Measurements from ENCODE around the gene NEGR1. TPM values are rescaled to one million over a fixed set of nuclear protein-coding genes. Genes with fewer than 3 reads are reported as not detected.

The NEGR1 gene
- total and polyA plus RNA-seq, 2 donors (not counting 3 experiments of a cell fraction or from before 2014, with no cell fraction given), result 6.8 to 21.8 TPM

DNA sequence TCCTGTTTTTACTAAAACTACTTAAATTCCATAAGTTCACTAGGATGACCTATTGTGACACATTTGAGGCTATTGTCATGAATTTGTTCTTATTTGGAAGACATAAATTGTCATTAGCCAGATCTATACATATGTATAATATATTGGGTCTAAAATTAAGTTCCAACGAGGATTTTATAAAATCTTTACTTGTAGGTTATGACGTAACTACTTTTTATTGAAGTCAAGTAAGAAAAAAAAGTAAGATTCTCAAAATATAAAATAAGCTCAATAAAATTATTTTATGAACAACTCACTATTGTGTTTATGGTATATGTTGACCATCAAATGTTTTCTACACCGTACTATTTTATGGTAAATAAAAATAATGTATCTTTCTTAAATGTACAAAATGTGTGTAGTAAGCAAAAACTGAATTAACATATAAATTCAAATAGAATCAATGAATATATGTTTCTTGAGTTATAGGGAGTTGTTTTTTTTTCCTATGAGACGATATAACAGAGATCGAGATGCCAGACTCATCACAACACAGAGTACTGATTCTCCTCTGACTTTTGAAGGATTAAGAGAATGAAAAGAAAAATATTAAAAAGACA is 64.1 kb downstream of the NEGR1 start:
- H3K9me1 ChIP-seq (replicated peaks; ENCODE audit: control insufficient read depth, extremely low read depth, insufficient read depth, low read length), result no peaks in the 10 kb centered on the region

More for the DNA sequence above, 64.1 kb downstream of the NEGR1 start:
- intact Hi-C loops (cut with micrococcal nuclease) (no loop called here), dilution Hi-C loops (cut with MboI; ENCODE audit: extremely low pct_ligation_motif_present, low sequenced_read_pairs) (no loop called here)
- ChIA-PET CTCF (interaction anchor here (1.4 kb wide), 1 partner anchor 13 kb away, joined by 3 read pairs; no protein-coding TSS in a partner anchor), POLR2A (no interaction called here)
- Histone ChIP-seq H3K9ac (replicated peaks; ENCODE audit: extremely low read depth, insufficient read depth, low read length) (no peak overlapping the region), H3K79me2 (ENCODE audit: control insufficient read depth, insufficient read depth, low read length) (no peaks in the 10 kb centered on the region), H3K27ac (ENCODE audit: insufficient read depth, low read depth, low read length) (no peak overlapping the region), H3K4me1 (ENCODE audit: control insufficient read depth, extremely low read depth, insufficient read depth, low read length) (no peaks in the 10 kb centered on the region), H3K4me3 (replicated peaks in 1 of 3; ENCODE audit: insufficient read depth in 1 of 3, low read depth in 1 of 3, low read length in 3 of 3) (no peak overlapping the region), H3K27me3 (ENCODE audit: control insufficient read depth in 2 of 2, insufficient read depth in 2 of 2, low read length in 2 of 2) (no peaks in the 10 kb centered on the region), H3K36me3 (ENCODE audit: control insufficient read depth in 2 of 2, extremely low read depth in 1 of 2, insufficient read depth in 2 of 2, low read length in 2 of 2) (no peaks in the 10 kb centered on the region), H4K20me1 (replicated peaks; ENCODE audit: control insufficient read depth, extremely low read depth, insufficient read depth, low read length) (no peaks in the 10 kb centered on the region), H3K4me2 (ENCODE audit: insufficient read depth, low read length) (no peak overlapping the region), H3K9me3 (replicated peaks; ENCODE audit: control insufficient read depth, insufficient read depth, low read length) (no peaks in the 10 kb centered on the region), H2AFZ (ENCODE audit: low read depth, low read length) (no peak overlapping the region)
- DNase-seq (ENCODE audit: low read depth, low spot score) (no peak), FAIRE-seq (no peak)
- no TSS peak for BruUV-seq (replicated peaks)
- no peak for TF ChIP-seq EZH2 (IDR thresholded peaks at IDR 0.05; ENCODE audit: borderline replicate concordance, low read depth, low read length, severe bottlenecking)
- TF ChIP-seq JUN (IDR thresholded peaks at IDR 0.05; ENCODE audit: borderline replicate concordance, insufficient read depth, insufficient read length, low read depth), result no peak
- TF ChIP-seq POLR2AphosphoS5 (IDR thresholded peaks at IDR 0.05; ENCODE audit: insufficient read depth, low read depth, low read length), result no peak
- no peak for TF ChIP-seq MYC (IDR thresholded peaks at IDR 0.05; ENCODE audit: low read depth, low read length)
- no peak for TF ChIP-seq FOS (IDR thresholded peaks at IDR 0.05; ENCODE audit: borderline replicate concordance, insufficient read depth, low read length)
- TF ChIP-seq, protein P1, sequence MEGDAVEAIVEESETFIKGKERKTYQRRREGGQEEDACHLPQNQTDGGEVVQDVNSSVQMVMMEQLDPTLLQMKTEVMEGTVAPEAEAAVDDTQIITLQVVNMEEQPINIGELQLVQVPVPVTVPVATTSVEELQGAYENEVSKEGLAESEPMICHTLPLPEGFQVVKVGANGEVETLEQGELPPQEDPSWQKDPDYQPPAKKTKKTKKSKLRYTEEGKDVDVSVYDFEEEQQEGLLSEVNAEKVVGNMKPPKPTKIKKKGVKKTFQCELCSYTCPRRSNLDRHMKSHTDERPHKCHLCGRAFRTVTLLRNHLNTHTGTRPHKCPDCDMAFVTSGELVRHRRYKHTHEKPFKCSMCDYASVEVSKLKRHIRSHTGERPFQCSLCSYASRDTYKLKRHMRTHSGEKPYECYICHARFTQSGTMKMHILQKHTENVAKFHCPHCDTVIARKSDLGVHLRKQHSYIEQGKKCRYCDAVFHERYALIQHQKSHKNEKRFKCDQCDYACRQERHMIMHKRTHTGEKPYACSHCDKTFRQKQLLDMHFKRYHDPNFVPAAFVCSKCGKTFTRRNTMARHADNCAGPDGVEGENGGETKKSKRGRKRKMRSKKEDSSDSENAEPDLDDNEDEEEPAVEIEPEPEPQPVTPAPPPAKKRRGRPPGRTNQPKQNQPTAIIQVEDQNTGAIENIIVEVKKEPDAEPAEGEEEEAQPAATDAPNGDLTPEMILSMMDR (IDR thresholded peaks at IDR 0.05; ENCODE audit: extremely low read depth in 1 of 2, insufficient read depth in 1 of 2, low read depth in 1 of 2, low read length in 2 of 2), result no peak
- TF ChIP-seq GATA2 (IDR thresholded peaks at IDR 0.05; ENCODE audit: insufficient read depth, insufficient read length, low read depth, low read length), result no peak
- no peak for TF ChIP-seq POLR2A (IDR thresholded peaks at IDR 0.05; ENCODE audit: low read depth, low read length)
